HTR-8/SVneo (cell line): ENCODE data around the gene BET1.

Experiments
- DNase-seq: peaks from one replicate; pipeline ENCODE4 v3.0.0; 2011; ENCODE audit warnings: low spot score, mixed read lengths; ENCODE audit not compliant: insufficient read length
- FAIRE-seq: peaks from 2 replicates; lab custom pipeline; 2011; peaks lifted over from hg19 to GRCh38; lab: Jason Lieb, UNC

The BET1 gene

GRCh38 chr7:93964813-93965212, 39.3 kb downstream of the BET1 start:
- no peak for DNase-seq
- FAIRE-seq: no peak

GRCh38 chr7:93964262-93964661, 39.9 kb downstream of the BET1 start:
- FAIRE-seq (no peak), DNase-seq (no peak)

GRCh38 chr7:93960986-93961385, 43.2 kb downstream of the BET1 start:
- no peak for DNase-seq
- no peak for FAIRE-seq

GRCh38 chr7:93958651-93959050, 45.5 kb downstream of the BET1 start:
- DNase-seq (no peak), FAIRE-seq (no peak)

- DNase-seq: no peak
- FAIRE-seq: no peak
These were observed 45.9 kb downstream of the BET1 start for GRCh38 chr7:93958216-93958615.

- FAIRE-seq: no peak
- DNase-seq: no peak
These were observed 46.4 kb downstream of the BET1 start for GRCh38 chr7:93957767-93958166.

- DNase-seq: no peak
- no peak for FAIRE-seq
These were observed 48.9 kb downstream of the BET1 start for GRCh38 chr7:93955304-93955703.

GRCh38 chr7:93949423-93949822, 54.7 kb downstream of the BET1 start:
- DNase-seq (peak; percentile 23), FAIRE-seq (no peak)

GRCh38 chr7:93948873-93949272, 55.3 kb downstream of the BET1 start:
- FAIRE-seq: no peak

GRCh38 chr7:93948106-93948505, 56.0 kb downstream of the BET1 start:
- peak; percentile 5 for DNase-seq

More at GRCh38 chr7:93948873-93949272, 55.3 kb downstream of the BET1 start:
- no peak for DNase-seq

GRCh38 chr7:93945756-93946535, 58.2 kb downstream of the BET1 start:
- FAIRE-seq: no peak

More at GRCh38 chr7:93948106-93948505, 56.0 kb downstream of the BET1 start:
- FAIRE-seq: no peak

GRCh38 chr7:93945083-93945482, 59.1 kb downstream of the BET1 start:
- DNase-seq: no peak
- no peak for FAIRE-seq

More at GRCh38 chr7:93945756-93946535, 58.2 kb downstream of the BET1 start:
- no peak for DNase-seq

- FAIRE-seq (no peak), DNase-seq (no peak)
These were observed 59.5 kb downstream of the BET1 start for GRCh38 chr7:93944673-93945072.

GRCh38 chr7:93943816-93944540, 60.2 kb downstream of the BET1 start:
- FAIRE-seq (no peak), DNase-seq (no peak)
